Measurements from ENCODE around the gene DSG4. TPM values are rescaled to one million over a fixed set of nuclear protein-coding genes. Genes with fewer than 3 reads are reported as not detected.

The DSG4 gene
- total RNA-seq, 2 donors from 2014 or later, result 0.16 to 0.27 TPM

- Histone ChIP-seq H3K9me3 (no peaks in the 10 kb centered on the region), H3K9ac (ENCODE audit: low read depth in 2 of 2, low read length in 2 of 2) (no peak overlapping the region), H3K36me3 (no peaks in the 10 kb centered on the region), H3K27me3 (no peaks in the 10 kb centered on the region), H3K4me3 (no peak overlapping the region), H3K27ac (no peak overlapping the region), H3K4me1 (no peaks in the 10 kb centered on the region)
- no peak for TF ChIP-seq CTCF (IDR thresholded peaks at IDR 0.05)
- no peak for DNase-seq
- intact Hi-C loops (cut with DNase I), result no loop called here
Measured at GRCh38 chr18:31436825-31437224, 60.2 kb downstream of the DSG4 start.

- Histone ChIP-seq H3K4me1 (no peaks in the 10 kb centered on the region), H3K27ac (no peak overlapping the region), H3K27me3 (no peaks in the 10 kb centered on the region), H3K9me3 (no peaks in the 10 kb centered on the region), H3K9ac (ENCODE audit: low read depth in 2 of 2, low read length in 2 of 2) (no peak overlapping the region), H3K4me3 (no peak overlapping the region), H3K36me3 (no peaks in the 10 kb centered on the region)
- DNase-seq, result no peak
- intact Hi-C loops (cut with DNase I), result no loop called here
- no peak for TF ChIP-seq CTCF (IDR thresholded peaks at IDR 0.05)
Measured at GRCh38 chr18:31438402-31438801, 61.8 kb downstream of the DSG4 start.

GRCh38 chr18:31439807-31440325, 63.3 kb downstream of the DSG4 start:
- no peak overlapping the region for H3K27ac ChIP-seq
- DNase-seq, result no peak
- intact Hi-C loops (cut with DNase I), result no loop called here
- H3K27me3 ChIP-seq, result no peaks in the 10 kb centered on the region
- H3K4me3 ChIP-seq, result no peak overlapping the region
- no peaks in the 10 kb centered on the region for H3K9me3 ChIP-seq
- no peak overlapping the region for H3K9ac ChIP-seq (ENCODE audit: low read depth in 2 of 2, low read length in 2 of 2)
- H3K4me1 ChIP-seq, result no peaks in the 10 kb centered on the region
- H3K36me3 ChIP-seq, result no peaks in the 10 kb centered on the region
- no peak for TF ChIP-seq CTCF (IDR thresholded peaks at IDR 0.05)

GRCh38 chr18:31440787-31441186, 64.2 kb downstream of the DSG4 start:
- no peak for TF ChIP-seq CTCF (IDR thresholded peaks at IDR 0.05)
- H3K4me3 ChIP-seq, result no peak overlapping the region
- H3K27ac ChIP-seq, result no peak overlapping the region
- H3K27me3 ChIP-seq, result no peaks in the 10 kb centered on the region
- no peak overlapping the region for H3K9ac ChIP-seq (ENCODE audit: low read depth in 2 of 2, low read length in 2 of 2)
- H3K4me1 ChIP-seq, result no peaks in the 10 kb centered on the region
- intact Hi-C loops (cut with DNase I), result no loop called here
- DNase-seq, result no peak
- no peaks in the 10 kb centered on the region for H3K36me3 ChIP-seq
- no peaks in the 10 kb centered on the region for H3K9me3 ChIP-seq

- no peaks in the 10 kb centered on the region for H3K27me3 ChIP-seq
- no peak overlapping the region for H3K9ac ChIP-seq (ENCODE audit: low read depth in 2 of 2, low read length in 2 of 2)
- H3K27ac ChIP-seq, result no peak overlapping the region
- H3K4me3 ChIP-seq, result no peak overlapping the region
- H3K9me3 ChIP-seq, result no peaks in the 10 kb centered on the region
- DNase-seq, result no peak
- no peaks in the 10 kb centered on the region for H3K36me3 ChIP-seq
- no peaks in the 10 kb centered on the region for H3K4me1 ChIP-seq
- no peak for TF ChIP-seq CTCF (IDR thresholded peaks at IDR 0.05)
- intact Hi-C loops (cut with DNase I), result no loop called here
Measured at GRCh38 chr18:31441493-31441892, 64.9 kb downstream of the DSG4 start.

All from colonic mucosa (tissue), 4 donors.